H9 (cell line): ENCODE results near the gene NECAB3. TPM values are rescaled to one million over a fixed set of nuclear protein-coding genes. Genes with fewer than 3 reads are reported as not detected.

Experiments used
- DNase-seq: peaks from one replicate; pipeline ENCODE4 v3.0.0-alpha.2; 2017
- H2AFZ ChIP-seq: one replicate; pipeline ENCODE4 v1.6.1; 2013; ENCODE audit warnings: mild to moderate bottlenecking, low read length, control low read depth, moderate library complexity
- H2AK5ac ChIP-seq: 2 replicates; pipeline ENCODE4 v1.6.1; 2013; ENCODE audit warnings: low read length, control low read depth, mixed read lengths; ENCODE audit not compliant: insufficient read length
- H2BK120ac ChIP-seq: one replicate; pipeline ENCODE4 v1.6.1; 2013; ENCODE audit warnings: low read depth, mild to moderate bottlenecking, low read length, control low read depth, inconsistent platforms; ENCODE audit not compliant: poor library complexity, severe bottlenecking
- H2BK12ac ChIP-seq: 2 replicates; pipeline ENCODE4 v1.6.1; 2013; ENCODE audit warnings: low read length, control low read depth, mixed read lengths, low read depth; ENCODE audit not compliant: insufficient read length
- H2BK15ac ChIP-seq: 2 replicates; pipeline ENCODE4 v1.6.1; 2013; ENCODE audit warnings: low read depth, low read length, control low read depth
- H2BK20ac ChIP-seq: one replicate; pipeline ENCODE4 v1.6.1; 2013; ENCODE audit warnings: low read depth, mild to moderate bottlenecking, low read length, control low read depth, inconsistent platforms; ENCODE audit not compliant: poor library complexity, severe bottlenecking
- H2BK5ac ChIP-seq: 2 replicates; pipeline ENCODE4 v1.6.1; 2013; ENCODE audit warnings: low read length, control low read depth, mixed read lengths; ENCODE audit not compliant: insufficient read length
- H3K14ac ChIP-seq: 2 replicates; pipeline ENCODE4 v1.6.1; 2013; ENCODE audit warnings: low read length, control low read depth; ENCODE audit not compliant: insufficient read depth
- H3K18ac ChIP-seq: 2 replicates; pipeline ENCODE4 v1.6.1; 2013; ENCODE audit warnings: low read depth, mild to moderate bottlenecking, mixed read lengths, low read length, control low read depth; ENCODE audit not compliant: insufficient read length
- H3K23ac ChIP-seq: 2 replicates; pipeline ENCODE4 v1.6.1; 2013; ENCODE audit warnings: low read length, control low read depth, mixed read lengths, low read depth; ENCODE audit not compliant: insufficient read length
- H3K23me2 ChIP-seq: 2 replicates; pipeline ENCODE4 v1.6.1; 2013; ENCODE audit warnings: low read depth, mild to moderate bottlenecking, mixed read lengths, low read length, control low read depth; ENCODE audit not compliant: insufficient read length, poor library complexity, severe bottlenecking
- H3K27ac ChIP-seq: 2 replicates; pipeline ENCODE4 v1.5.1; 2013; ENCODE audit warnings: low read length, control low read depth, mixed read lengths, low read depth; ENCODE audit not compliant: insufficient read length
- H3K27me3 ChIP-seq: 2 replicates; pipeline ENCODE4 v1.6.1; 2013; ENCODE audit warnings: low read length, control low read depth, inconsistent platforms; ENCODE audit not compliant: insufficient read depth
- H3K4ac ChIP-seq: 2 replicates; pipeline ENCODE4 v1.6.1; 2013; ENCODE audit warnings: low read depth, mild to moderate bottlenecking, control low read depth, inconsistent platforms, low read length, moderate library complexity
- H3K4me1 ChIP-seq: 2 replicates; pipeline ENCODE4 v1.6.1; 2013; ENCODE audit warnings: low read length, control low read depth, inconsistent platforms; ENCODE audit not compliant: insufficient read depth
- H3K4me2 ChIP-seq: 2 replicates; pipeline ENCODE4 v1.6.1; 2013; ENCODE audit warnings: low read length, control low read depth, mixed read lengths; ENCODE audit not compliant: insufficient read length, insufficient read depth
- H3K56ac ChIP-seq: 2 replicates; pipeline ENCODE4 v1.6.1; 2013; ENCODE audit warnings: low read depth, mild to moderate bottlenecking, mixed read lengths, low read length, control low read depth; ENCODE audit not compliant: insufficient read length
- H3K79me1 ChIP-seq: 2 replicates; pipeline ENCODE4 v1.6.1; 2013; ENCODE audit warnings: low read depth, mild to moderate bottlenecking, moderate library complexity, low read length, control low read depth, inconsistent platforms; ENCODE audit not compliant: insufficient read depth, poor library complexity, severe bottlenecking
- H3K79me2 ChIP-seq: 2 replicates; pipeline ENCODE4 v1.6.1; 2013; ENCODE audit warnings: low read length, control low read depth, inconsistent platforms; ENCODE audit not compliant: insufficient read depth
- H3K9ac ChIP-seq: 2 replicates; pipeline ENCODE4 v1.6.1; 2013; ENCODE audit warnings: low read length, control low read depth, mixed read lengths; ENCODE audit not compliant: insufficient read length; ENCODE audit errors: extremely low read depth
- H3K9me3 ChIP-seq: one replicate; pipeline ENCODE4 v1.6.1; 2013; ENCODE audit warnings: low read depth, low read length, inconsistent platforms; ENCODE audit not compliant: control insufficient read depth
- H3T11ph ChIP-seq: one replicate; pipeline ENCODE4 v1.6.1; 2013; ENCODE audit warnings: mild to moderate bottlenecking, low read length, control low read depth, inconsistent platforms
- H4K20me1 ChIP-seq: one replicate; pipeline ENCODE4 v1.6.1; 2013; ENCODE audit not compliant: control insufficient read depth, insufficient read length, insufficient read depth
- H4K5ac ChIP-seq: 2 replicates; pipeline ENCODE4 v1.6.1; 2013; ENCODE audit warnings: low read depth, mild to moderate bottlenecking, mixed read lengths, low read length, control low read depth; ENCODE audit not compliant: insufficient read length
- H4K8ac ChIP-seq: replicated peaks from 2 replicates; pipeline ENCODE4 v1.6.1; 2013; ENCODE audit warnings: low read length, control low read depth, mixed read lengths, low read depth; ENCODE audit not compliant: insufficient read length
- H4K91ac ChIP-seq: 2 replicates; pipeline ENCODE4 v1.6.1; 2013; ENCODE audit warnings: low read depth, mild to moderate bottlenecking, moderate library complexity, mixed read lengths, low read length, control low read depth; ENCODE audit not compliant: insufficient read length
- H3K27ac Mint-ChIP-seq, 3 experiments: 2 replicates in 2 of 3; 3 replicates in 1 of 3; pipeline ENCODE4 v1.8.0; 2020 to 2021; ENCODE audit warnings: mixed read lengths in 3 of 3, mild to moderate bottlenecking in 1 of 3, moderate library complexity in 1 of 3
- H3K27me3 Mint-ChIP-seq: 2 replicates; pipeline ENCODE4 v1.8.0; 2021; ENCODE audit warnings: low read depth, mild to moderate bottlenecking, moderate library complexity, mixed read lengths
- H3K36me3 Mint-ChIP-seq, 3 experiments: 2 replicates in 2 of 3; 3 replicates in 1 of 3; pipeline ENCODE4 v1.8.0; 2020 to 2021; ENCODE audit warnings: low read depth in 3 of 3, mixed read lengths in 3 of 3; ENCODE audit not compliant: insufficient read depth in 1 of 3
- H3K4me1 Mint-ChIP-seq, 2 experiments: 2 replicates each; pipeline ENCODE4 v1.8.0; 2020; ENCODE audit warnings: mixed read lengths in 2 of 2
- H3K4me3 Mint-ChIP-seq, 2 experiments: 2 replicates in 1 of 2; 3 replicates in 1 of 2; pipeline ENCODE4 v1.8.0; 2020 to 2021; ENCODE audit warnings: mild to moderate bottlenecking in 2 of 2, mixed read lengths in 2 of 2, moderate library complexity in 1 of 2
- H3K9me3 Mint-ChIP-seq, 2 experiments: 2 replicates in 1 of 2; 3 replicates in 1 of 2; pipeline ENCODE4 v1.8.0; 2020; ENCODE audit warnings: mild to moderate bottlenecking in 2 of 2, mixed read lengths in 2 of 2, moderate library complexity in 1 of 2
- CTCF ChIP-seq: fragments of 200-600 bp; sonication (generic); conservative IDR thresholded peaks from 3 replicates; pipeline ENCODE4 v1.8.0; 2021; ENCODE audit warnings: antibody characterized with exemption, mild to moderate bottlenecking
- WGBS: extraction: QIAGEN DNeasy Blood & Tissue Kit; methylation state at CpG from one replicate; pipeline ENCODE4 v1.1.7; 2013; ENCODE audit warnings: missing lambda C conversion rate, low lambda C conversion rate, mixed read lengths; ENCODE audit not compliant: insufficient read length; ENCODE audit errors: extremely low coverage; 5-methylcytosine and 5-hydroxymethylcytosine counted together
- total RNA-seq: library from RNA; stranded (reverse); gene quantifications from 2 replicates; pipeline ENCODE4 v1.2.1, GENCODE V29; 2021

Gene NECAB3
- total RNA-seq, 1 experiment from 2014 or later = 57.7 TPM

GRCh38 chr20:33656783-33657703, 17.2 kb downstream of the NECAB3 start:
- no peak overlapping the region for H3K23ac ChIP-seq
- H3K4ac ChIP-seq = no peak overlapping the region
- H3K14ac ChIP-seq = no peak overlapping the region
- H3T11ph ChIP-seq = no peak overlapping the region
- no peaks in the 10 kb centered on the region for H3K9me3 ChIP-seq
- H2AK5ac ChIP-seq = no peak overlapping the region
- no peaks in the 10 kb centered on the region for H3K79me1 ChIP-seq
- H3K79me2 ChIP-seq = no peaks in the 10 kb centered on the region
- no peak overlapping the region for H3K9ac ChIP-seq
- no peaks in the 10 kb centered on the region for H3K23me2 ChIP-seq
- H4K91ac ChIP-seq = no peak overlapping the region
- WGBS = no CpG with 5 or more reads among the region's 17 CpGs
- no peak overlapping the region for H3K18ac ChIP-seq
- Mint-ChIP-seq H3K4me1 (peaks cover 23 to 24% of the 10 kb centered on the region in 2 experiments), H3K36me3 (peaks cover 0 to 43% (median 4%) of the 10 kb centered on the region in 3 experiments; a peak in 6 of 7 replicates), H3K27me3 (no peaks in the 10 kb centered on the region), H3K27ac (peak overlapping the region in 1 of 3 experiments; percentile 28; a peak in 1 of 7 replicates), H3K4me3 (no peak overlapping the region), H3K9me3 (no peaks in the 10 kb centered on the region; a peak in 1 of 5 replicates)
- no peaks in the 10 kb centered on the region for H3K27me3 ChIP-seq
- H4K20me1 ChIP-seq = no peaks in the 10 kb centered on the region
- no peak for DNase-seq
- H2BK5ac ChIP-seq = no peak overlapping the region
- H2BK12ac ChIP-seq = no peak overlapping the region
- no peak overlapping the region for H2BK120ac ChIP-seq
- no peak overlapping the region for H4K8ac ChIP-seq
- H2AFZ ChIP-seq = no peak overlapping the region
- H4K5ac ChIP-seq = no peak overlapping the region
- no peak overlapping the region for H2BK15ac ChIP-seq
- H3K27ac ChIP-seq = no peak overlapping the region
- no peak overlapping the region for H3K4me2 ChIP-seq
- TF ChIP-seq CTCF = no peak
- H3K56ac ChIP-seq = no peak overlapping the region
- no peak overlapping the region for H2BK20ac ChIP-seq
- no peaks in the 10 kb centered on the region for H3K4me1 ChIP-seq
